ENCODE data around the gene SLC28A1.

SLC28A1 gene

DNA sequence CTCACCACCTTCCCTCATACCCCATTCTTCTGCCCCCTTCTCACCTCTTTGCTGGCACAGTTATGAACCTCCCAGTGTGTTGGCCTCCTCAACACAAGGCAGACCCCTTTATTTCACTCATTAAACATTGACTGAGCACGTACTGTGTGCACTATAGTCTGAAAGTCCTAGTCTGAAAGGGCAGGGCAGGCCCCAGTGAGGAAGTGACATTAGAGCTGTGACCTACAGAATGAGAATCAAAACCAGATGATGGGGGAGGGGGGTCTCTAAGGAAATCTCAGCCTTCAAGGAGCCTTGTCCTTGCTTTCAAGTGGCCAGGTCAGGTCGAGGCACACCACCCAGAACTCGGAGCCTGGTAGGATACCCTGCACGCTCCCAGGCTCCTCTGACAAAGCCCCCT is 3.5 kb downstream of the SLC28A1 start:
- DNase-seq: no peak

DNA sequence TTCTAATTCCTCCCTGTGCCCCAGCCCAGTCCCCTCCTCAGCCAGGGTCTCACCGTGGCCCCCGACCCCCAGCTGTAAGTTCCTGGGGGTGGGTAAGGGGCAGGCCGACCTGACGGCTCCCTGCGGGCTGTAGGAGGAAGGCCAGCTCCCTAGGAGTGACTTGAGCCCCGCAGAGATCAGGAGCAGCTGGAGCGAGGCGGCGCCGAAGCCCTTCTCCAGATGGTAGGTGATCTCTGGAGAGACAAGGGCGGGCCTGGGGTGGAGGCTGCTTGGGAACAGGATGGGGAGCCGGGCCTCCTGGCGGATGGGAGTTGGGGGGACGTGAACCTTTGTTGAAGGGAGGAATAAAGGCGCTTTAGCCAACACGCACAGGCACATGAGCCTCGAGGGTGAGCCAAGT is 4.2 kb downstream of the SLC28A1 start:
- no peak for DNase-seq

DNA sequence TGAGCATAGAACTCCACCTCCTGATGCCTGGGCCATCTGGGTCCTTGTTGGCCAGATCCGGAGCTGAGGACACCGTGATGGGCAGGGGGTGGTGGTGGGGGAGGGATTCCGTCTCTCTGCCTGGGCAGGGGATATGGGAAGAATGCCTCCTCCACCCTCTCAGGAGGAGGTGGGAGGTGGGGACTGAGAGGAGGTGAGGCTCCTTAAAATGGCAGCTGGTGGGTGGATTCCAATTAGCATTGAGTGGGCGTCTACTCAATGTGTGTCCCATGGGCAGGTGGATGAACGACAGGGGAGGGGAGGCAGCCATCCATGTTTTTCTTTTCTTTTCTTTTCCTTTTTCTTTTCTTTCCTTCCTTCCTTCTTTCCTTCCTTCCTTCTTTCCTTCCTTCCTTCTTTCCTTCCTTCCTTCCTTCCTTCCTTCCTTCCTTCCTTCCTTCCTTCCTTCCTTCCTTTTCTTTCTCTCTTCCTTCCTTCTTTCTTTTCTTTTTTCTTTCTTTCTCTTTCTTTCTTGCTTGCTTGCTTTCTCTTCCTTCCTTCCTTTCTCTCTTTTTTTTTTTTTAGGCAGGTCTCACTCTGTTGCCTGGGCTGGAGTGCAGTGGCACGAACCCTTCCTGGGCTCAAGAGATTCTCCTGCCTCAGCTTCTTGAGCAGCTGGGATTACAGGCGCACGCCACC is 5.0 kb downstream of the SLC28A1 start:
- no peak for DNase-seq

DNA sequence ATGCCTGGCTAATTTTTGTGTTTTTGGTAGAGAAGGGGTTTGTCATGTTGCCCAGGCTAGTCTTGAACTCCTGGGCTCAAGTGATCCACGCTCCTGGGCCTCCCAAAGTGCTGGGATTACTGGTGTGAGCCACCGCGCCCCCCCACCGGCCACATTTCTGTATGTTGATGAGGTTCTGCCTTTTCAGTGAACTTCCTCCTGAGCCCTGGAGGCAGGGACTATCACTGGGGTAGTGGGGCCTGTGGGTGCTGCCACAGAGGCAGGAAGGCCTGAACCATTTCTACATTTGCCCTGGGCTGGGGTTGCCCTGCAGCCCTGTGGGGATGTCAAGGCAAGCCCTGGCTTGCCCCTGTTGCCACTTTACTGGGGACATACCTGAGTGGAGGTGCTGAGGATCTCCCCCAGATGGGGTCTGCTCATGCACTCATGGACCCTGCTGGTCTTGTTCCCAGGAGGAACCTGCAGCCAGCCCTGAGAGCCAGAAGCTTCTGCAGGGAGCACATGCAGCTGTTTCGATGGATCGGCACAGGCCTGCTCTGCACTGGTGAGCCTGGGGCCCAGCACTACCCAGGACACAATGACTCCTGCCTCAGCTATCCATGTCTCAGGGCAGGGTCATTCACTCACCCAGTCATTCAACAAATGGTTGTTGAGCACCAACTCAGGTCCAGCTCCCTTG is 5.7 kb downstream of the SLC28A1 start:
- no peak for DNase-seq

DNA sequence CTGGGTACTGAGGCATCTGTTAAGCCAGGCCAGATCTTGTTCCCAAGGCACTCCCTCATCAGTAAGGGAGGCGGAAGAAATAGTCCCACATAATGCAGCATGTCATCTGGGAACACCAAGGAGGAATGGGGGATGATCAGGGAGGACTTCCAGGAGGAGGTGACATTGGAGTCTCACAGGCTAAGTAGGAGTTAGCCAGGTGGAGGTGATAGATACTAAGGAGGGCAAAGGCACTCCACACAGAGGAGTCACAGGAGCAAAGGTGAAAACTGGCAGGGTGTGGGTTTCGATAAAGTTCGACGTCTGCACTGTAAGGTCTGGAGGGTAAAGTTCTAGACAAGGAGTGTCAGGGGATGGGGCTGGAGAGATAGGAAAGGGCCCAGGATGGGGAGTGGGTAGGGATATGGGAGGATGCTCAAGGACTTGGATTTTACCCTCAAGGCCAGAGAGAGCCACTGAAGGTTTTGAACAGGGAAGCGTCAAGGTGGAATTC is 6.3 kb downstream of the SLC28A1 start:
- DNase-seq: no peak

DNA sequence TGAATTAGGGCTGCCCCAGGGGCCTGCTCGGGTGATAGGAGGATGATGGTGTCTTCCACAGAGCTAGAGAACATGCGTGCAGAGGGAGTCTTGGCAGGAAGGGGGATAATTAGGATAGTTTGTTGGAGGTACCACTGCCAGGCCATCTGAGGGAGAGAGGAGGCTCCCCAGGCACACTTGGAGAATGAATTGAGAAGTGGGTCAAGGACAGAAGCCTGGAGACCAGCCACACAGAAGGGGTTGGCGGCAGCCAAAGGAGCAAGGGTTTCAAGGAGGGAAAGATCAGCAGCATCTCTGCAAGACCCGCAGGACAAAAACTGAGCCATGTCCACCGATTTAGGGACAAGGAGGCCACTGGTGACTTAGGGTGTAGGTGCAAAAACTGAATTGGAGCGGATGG is 6.9 kb downstream of the SLC28A1 start:
- no peak for DNase-seq

DNA sequence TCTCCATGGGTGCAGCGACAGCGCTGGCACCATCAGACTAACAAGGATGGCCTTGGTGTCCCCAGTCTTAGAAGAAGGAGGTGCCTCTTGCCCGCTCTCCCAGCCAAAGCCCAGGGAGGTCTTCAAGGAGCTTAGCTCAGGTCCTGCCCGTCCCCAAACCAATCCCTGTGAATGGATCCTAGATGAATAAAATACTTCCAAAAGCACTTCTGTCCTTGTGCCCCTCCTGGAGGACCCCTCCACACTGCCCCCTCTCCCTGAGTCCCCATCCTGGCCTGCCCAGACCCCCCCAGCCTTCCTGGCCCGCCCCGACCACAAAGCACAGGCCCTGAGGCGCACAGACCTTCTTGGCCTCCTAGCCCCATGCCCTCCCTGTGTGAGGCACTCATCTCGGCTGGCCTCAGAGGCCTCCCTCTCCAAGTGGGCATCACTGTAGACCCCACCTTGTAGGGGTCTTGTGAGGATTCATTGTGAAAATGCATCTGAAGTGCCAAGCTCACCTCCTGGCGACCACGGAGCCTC is 8.4 kb downstream of the SLC28A1 start:
- DNase-seq: no peak

DNA sequence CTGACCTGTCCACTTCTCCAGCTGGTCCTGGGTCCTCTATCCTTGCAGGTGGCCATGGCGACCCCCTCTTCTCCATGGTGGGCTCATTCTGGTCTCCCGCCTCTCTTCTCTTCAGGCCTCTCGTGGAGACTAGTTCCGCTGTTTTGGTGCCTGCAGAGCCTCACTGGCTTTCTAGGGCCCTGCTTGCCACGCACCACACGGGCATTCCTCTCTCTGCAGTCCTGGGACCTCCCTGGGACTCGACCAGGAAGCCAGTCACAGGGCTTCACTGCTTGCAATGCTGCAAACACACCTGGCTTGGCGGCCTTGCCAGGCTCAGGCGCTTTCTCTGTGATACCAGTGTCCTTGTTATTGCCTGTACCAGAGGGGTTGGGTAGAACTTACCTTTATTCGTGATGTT is 9.1 kb downstream of the SLC28A1 start:
- no peak for DNase-seq

DNA sequence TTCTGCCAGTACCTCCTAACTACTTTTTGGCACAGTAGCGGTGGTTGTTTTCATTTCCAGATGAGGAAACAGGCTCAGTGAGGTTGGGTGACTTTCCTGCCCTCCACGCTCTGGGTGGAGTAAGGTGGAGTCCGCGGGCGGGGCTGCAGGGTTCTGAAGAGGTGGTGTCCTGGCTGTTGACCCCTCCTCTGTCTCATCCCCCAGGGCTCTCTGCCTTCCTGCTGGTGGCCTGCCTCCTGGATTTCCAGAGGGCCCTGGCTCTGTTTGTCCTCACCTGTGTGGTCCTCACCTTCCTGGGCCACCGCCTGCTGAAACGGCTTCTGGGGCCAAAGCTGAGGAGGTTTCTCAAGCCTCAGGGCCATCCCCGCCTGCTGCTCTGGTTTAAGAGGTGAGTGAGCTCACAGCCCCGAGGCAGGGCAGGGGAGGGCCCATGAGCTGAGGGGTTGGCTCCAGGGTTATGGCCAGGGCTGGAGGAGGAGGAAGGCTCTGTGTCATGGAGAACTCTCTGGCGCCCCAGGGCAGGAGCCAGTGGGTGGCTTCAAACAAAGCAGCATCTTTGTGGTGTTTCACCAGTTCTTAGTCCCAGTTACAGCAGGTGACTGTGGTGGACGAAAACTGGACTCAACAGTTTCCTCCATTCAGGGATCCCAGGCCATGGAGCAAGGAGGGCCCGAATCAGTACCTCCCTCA is 10.4 kb downstream of the SLC28A1 start:
- DNase-seq: no peak

DNA sequence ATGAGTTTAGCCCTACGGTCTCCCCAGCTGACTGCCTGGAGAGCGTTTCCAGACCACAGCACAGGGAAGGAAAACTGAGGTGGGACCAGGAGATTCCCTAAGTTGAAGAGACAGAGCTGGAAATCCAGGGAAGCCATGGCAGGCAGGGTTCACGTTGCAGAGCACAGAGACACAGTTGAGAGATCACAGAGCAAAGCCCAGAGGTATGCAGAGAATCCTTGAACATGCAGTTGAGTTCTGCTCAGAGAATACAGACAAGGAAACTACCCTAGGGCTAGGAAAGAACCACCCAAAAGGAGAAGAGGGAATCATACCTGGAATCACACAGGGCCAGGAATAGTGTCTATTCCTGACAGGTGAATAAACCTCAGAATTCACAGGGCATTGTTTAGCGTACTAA is 14.3 kb downstream of the SLC28A1 start:
- no peak for DNase-seq

DNA sequence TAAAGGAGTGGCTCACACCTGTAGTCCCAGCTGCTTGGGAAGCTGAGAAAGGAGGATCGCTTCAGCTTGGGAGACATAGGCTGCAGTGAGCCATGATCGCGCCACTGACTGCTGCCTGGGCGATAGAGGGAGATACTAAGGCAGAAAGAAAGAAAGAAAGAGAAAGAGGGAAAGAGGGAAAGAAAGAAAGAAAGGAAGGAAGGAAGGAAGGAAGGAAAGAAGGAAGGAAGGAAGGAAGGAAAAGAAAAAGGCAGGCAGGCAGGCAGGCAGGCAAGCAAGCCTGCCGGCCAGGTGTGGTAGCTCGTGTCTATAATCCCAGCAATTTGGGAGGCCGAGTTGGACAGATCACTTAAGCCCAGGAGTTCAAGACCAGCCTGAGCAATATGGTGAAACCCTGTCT is 15.3 kb downstream of the SLC28A1 start:
- DNase-seq: no peak

DNA sequence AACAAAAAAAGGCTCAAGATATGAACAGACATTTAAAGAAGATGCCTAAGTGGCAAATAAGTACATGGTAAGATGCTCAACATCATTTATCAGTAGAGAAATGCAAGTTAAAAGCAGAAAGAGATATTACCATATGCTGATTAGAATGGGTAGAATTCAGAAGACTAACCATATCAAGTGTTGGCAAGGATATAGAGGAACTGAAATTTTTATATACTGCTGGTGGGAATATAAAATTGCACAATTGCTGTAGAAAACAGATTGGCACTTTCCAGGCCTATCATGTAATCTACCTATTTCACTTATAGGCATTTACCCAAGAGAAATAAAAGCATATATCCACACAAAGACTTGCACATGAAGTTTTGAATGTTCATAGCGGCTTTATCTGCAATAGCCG is 17.1 kb downstream of the SLC28A1 start:
- DNase-seq: no peak

DNA sequence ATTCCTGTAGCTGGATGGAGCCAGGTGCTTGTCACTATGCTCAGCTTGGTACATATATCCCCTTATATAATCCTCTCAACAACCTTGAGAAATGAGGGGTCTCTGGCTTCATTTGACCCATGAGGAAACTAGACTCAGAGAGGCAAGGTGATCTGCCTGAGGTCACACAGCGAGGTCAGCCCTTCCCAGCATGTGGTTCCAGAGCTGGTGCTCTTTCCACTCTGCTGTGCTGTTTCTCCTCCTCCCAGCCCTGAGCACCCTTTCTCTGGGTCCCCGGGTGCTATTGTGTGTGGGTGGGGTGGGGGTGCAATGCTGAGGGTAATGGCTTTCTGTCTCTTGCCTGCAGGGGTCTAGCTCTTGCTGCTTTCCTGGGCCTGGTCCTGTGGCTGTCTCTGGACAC is 19.3 kb downstream of the SLC28A1 start:
- DNase-seq: no peak

DNA sequence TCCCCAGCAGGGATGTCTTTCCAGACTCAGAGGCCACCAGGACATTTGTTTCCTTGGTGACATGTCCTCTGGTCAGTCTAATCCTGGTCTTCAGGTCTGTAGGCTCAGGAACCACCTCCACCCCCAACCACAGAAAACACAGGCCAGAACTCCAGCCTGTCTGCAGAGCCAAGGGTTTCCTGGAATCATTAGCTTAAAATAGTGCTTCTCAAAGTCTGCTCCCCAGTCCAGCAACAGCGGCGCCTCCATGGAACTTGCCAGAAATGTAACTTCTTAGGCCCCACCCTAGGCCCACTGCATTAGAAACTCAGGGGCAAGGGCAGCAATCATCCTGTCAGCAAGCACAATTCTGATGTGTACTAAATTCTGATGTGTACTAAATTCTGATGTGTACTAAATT is 20.0 kb downstream of the SLC28A1 start:
- DNase-seq: no peak

DNA sequence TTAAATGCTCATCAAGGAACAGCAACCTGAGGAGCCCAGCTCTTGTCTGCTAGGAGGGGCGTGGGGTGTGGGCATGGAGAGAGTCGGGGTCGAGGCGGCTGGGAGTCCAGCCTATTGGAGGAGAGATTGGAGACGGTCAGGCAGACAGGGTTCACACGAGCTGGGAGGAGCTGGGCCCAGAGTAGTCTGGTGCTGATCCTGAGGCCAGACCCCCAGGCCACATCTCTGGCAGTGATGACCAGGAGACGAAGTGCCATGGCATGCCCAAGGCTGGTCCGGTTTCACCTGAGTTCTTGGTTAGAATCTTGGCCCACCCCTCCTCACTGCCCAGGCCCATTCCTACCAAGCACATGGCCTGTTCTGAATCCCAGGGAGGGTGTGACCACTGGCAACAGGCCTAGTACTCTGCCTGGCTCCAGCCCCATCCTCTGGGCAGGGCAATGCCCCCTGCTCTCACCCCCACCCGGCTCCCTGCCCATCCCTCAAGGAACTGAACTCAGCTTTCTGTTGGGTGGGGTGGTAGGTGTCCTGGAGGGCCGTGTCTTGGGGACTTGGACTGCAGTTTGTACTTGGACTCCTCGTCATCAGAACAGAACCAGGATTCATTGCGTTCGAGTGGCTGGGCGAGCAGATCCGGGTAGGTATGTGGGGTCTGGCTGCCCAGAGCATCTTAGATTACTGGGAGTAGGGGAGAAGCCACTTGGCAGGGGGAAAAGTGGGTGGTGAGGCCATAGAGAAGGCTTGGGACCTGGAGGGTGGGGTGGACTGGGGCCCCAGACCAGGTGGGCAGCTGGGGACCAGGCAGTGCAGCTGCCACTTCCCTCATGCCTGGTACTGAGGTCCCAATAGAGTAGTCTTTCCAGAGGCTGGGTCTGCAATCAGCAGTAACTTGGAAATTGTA is 20.8 kb downstream of the SLC28A1 start:
- DNase-seq: no peak

DNA sequence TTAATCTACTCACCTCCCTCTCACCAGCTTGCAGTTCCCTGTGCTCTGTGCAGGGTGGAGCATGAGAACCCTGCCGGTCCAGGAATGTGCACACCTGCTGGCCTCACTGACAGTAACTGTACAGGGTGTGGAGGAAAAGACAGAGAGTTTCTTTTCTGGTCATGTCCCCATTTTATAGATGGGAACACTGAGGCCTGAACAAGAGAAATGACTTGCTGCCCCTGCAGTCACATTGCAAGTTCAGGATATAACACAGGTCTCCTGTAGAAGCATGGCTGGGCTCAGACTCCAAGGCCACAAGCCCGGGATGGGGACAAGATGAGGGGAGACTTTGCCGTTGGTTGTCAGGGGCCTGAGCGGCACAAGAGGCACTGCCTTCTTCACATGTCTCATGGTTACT is 23.3 kb downstream of the SLC28A1 start:
- DNase-seq: no peak

DNA sequence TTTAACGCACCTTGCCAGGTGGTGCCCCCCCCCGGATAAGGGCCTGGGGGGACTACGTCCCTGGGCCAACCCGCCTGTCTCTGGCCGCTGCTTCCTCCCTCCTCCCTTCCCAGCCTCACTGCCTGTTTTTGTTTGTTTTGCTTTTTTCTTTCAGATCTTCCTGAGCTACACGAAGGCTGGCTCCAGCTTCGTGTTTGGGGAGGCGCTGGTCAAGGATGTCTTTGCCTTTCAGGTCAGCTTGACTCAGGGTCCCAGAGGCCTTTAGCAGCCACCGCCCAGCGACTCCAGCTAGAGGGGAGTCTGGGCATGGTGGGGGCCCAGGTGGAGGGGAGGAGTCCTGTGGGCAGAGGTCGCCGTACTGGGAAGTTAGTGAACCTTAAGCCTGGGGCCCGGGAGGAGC is 24.1 kb downstream of the SLC28A1 start:
- no peak for DNase-seq

DNA sequence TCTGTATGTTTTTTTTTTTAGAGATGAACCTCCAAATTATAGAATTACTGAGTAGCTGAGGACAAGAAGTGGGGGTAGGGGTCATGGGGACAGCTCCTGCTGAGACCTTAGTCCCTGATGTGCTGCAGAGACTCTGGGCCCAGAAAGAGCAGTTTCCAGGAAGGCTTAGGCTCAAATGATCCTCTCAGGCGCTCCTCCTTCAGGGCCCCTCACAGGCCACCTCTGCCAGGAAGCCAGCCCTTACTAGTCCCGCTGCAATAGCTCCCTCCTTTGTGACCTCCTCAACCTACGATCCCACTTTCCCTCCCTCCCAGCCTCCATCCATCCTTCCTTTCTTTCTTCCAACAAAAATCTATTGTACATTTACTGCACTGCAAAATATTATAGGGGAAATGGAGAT is 24.6 kb downstream of the SLC28A1 start:
- no peak for DNase-seq

DNA sequence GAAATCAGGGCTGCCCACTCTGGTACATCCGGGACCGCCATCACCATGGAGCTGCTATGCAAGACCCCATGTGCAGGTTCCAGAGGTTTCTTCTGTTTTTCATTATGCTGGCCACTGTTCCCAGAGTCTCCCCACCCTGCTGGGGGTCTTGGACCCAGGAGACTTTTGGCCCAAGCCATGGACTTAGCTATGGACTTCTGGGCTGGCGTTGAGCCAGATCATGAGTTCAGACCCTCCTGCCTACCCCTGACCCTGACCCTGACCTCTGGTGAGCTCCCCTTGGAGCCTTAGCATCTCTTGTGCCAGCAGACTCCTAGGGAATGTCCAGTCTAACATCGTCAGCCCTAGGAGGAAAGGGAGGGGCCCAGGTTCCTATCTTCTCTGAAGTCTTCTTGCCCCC is 25.3 kb downstream of the SLC28A1 start:
- no peak for DNase-seq

DNA sequence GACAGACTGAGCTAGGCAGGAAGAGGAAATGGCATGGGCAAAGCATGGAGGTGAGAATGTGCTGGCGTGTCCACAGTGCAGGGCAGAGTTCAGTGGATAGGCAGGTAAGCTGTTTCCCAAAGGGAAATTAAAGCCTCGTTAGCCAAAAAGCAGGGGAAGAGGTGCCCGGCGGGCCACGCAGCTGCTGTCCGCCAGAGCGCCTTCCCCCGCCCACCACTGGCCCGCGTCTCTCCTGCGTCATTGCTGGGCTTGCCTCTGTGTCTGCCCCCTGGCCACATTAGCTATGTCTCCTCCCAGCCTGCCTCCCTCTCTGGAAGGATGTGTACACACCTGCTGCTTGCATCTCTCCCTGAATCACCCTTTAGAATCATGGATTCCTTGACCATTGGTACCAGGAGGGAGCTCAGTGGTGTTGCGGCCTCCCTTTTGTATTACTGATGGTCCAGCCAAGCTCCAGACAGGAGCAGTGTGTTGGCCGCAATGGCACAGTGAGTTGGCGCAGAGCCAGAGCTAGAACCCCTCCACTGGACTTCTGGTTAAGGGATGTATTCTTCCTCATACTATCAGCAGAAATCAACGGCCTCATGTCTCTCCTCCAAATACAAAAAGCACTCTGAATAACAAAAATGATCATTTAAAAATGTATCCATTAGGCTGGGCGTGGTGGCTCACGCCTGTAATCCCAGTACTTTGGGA is 26.6 kb downstream of the SLC28A1 start:
- DNase-seq: no peak

DNA sequence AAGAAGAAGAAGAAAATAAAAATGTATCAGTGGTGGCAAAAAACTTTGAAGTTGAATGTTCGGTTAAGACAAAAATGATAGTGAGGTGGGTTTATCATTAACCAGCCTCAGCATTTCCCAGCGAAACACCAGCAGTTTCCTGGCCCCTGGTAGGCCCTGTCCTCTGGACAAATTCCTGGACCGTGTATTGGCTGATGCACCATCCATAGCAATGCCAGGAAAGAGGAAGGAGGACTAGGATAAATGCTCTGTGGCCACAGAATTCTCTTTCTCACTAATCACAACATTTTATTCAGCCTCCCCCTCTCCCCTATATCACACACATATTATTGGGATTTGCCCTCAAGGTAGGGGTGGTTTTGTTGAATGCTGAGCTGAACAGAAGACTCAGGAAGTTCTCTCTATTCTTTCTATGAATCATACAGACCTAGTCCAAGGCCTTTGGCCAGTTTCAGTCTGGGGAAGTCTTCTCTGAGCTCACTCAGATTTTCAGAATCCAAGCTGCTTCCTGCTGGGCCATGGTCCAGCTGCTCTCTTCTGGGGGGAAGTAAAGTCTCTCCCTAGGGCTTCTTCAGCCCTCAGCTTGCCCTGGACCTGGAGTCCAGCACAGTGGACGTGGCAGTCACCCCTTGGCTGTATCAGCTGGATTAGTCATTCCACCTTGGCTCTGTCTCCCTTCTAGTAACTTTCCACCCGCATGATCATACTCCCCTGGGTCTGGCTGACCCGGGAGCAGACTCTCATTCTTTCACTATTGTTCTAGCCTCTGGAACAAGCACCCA is 27.6 kb downstream of the SLC28A1 start:
- DNase-seq: no peak

DNA sequence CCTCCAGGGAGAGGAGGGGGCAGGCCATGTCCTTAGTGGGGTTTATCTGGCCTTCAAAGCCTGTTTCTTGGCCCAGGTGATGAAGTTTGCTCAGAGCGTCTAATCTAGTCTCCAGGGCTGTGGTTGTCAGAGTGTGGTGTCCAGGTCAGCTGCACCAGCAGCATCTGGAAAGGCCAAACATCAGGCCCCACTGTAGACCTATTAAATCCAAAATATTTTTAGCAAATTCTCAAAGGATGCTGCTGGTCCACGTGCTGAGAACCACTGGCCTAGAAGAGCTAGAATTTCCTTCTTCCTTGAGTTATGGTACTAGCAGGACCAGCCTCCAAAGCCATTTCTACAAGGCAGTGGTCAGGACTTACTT is 28.9 kb downstream of the SLC28A1 start:
- no peak for DNase-seq

All from stimulated activated naive CD4-positive, alpha-beta T cell (primary cell).